Trophoblast cell (in vitro differentiated cells and primary cell): Measurements from ENCODE around the gene OR10P1.

Experiments
- DNase-seq, 2 donors: peaks; one replicate each; pipeline ENCODE4 v3.0.0-alpha.2; 2016
- H2AFZ ChIP-seq: 2 replicates; pipeline ENCODE4 v1.6.1; 2013; ENCODE audit warnings: low read length, moderate library complexity, mild to moderate bottlenecking; ENCODE audit not compliant: insufficient read depth, poor library complexity
- H2AK5ac ChIP-seq: 2 replicates; pipeline ENCODE4 v1.6.1; 2013; ENCODE audit warnings: mild to moderate bottlenecking, low read length
- H2BK120ac ChIP-seq: 2 replicates; pipeline ENCODE4 v1.6.1; 2013; ENCODE audit warnings: low read length, mild to moderate bottlenecking, moderate library complexity; ENCODE audit not compliant: insufficient read depth, poor library complexity
- H2BK12ac ChIP-seq: 2 replicates; pipeline ENCODE4 v1.6.1; 2013; ENCODE audit warnings: mild to moderate bottlenecking, low read length, moderate library complexity
- H2BK5ac ChIP-seq: 2 replicates; pipeline ENCODE4 v1.6.1; 2013; ENCODE audit warnings: low read length, low read depth, moderate library complexity, mild to moderate bottlenecking; ENCODE audit not compliant: poor library complexity
- H3K14ac ChIP-seq: 2 replicates; pipeline ENCODE4 v1.6.1; 2013; ENCODE audit warnings: mild to moderate bottlenecking, low read length
- H3K18ac ChIP-seq: 2 replicates; pipeline ENCODE4 v1.6.1; 2013; ENCODE audit warnings: mild to moderate bottlenecking, low read length
- H3K23ac ChIP-seq: 2 replicates; pipeline ENCODE4 v1.6.1; 2013; ENCODE audit warnings: low read length
- H3K27ac ChIP-seq: 2 replicates; pipeline ENCODE4 v1.5.1; 2013; ENCODE audit warnings: low read depth, mild to moderate bottlenecking, inconsistent platforms, low read length, moderate library complexity
- H3K27me3 ChIP-seq: 2 replicates; pipeline ENCODE4 v1.6.1; 2013; ENCODE audit warnings: inconsistent platforms, mild to moderate bottlenecking, low read length, moderate library complexity; ENCODE audit not compliant: insufficient read depth
- H3K36me3 ChIP-seq, 2 experiments: 1 replicate in 1 of 2; 2 replicates in 1 of 2; pipeline ENCODE4 v1.6.1; 2013; ENCODE audit warnings: low read length in 2 of 2, mild to moderate bottlenecking in 2 of 2, moderate library complexity in 1 of 2; ENCODE audit not compliant: insufficient read depth in 2 of 2, control insufficient read depth in 1 of 2
- H3K4ac ChIP-seq: 2 replicates; pipeline ENCODE4 v1.6.1; 2013; ENCODE audit warnings: low read depth, mild to moderate bottlenecking, low read length, moderate library complexity
- H3K4me1 ChIP-seq, 2 experiments: 1 replicate in 1 of 2; 2 replicates in 1 of 2; pipeline ENCODE4 v1.6.1; 2013; ENCODE audit warnings: low read length in 2 of 2, mild to moderate bottlenecking in 2 of 2, moderate library complexity in 1 of 2; ENCODE audit not compliant: insufficient read depth in 2 of 2, control insufficient read depth in 1 of 2
- H3K4me2 ChIP-seq: 2 replicates; pipeline ENCODE4 v1.6.1; 2013; ENCODE audit warnings: inconsistent platforms, mild to moderate bottlenecking, low read length, moderate library complexity
- H3K4me3 ChIP-seq: 2 replicates; pipeline ENCODE4 v1.5.1; 2013; ENCODE audit warnings: mild to moderate bottlenecking, low read depth, low read length, inconsistent platforms
- H3K79me1 ChIP-seq: one replicate; pipeline ENCODE4 v1.6.1; 2013; ENCODE audit warnings: low read length
- H3K79me2 ChIP-seq: 2 replicates; pipeline ENCODE4 v1.6.1; 2013; ENCODE audit warnings: low read length, mild to moderate bottlenecking; ENCODE audit not compliant: control insufficient read depth, insufficient read depth, poor library complexity
- H3K9ac ChIP-seq: 2 replicates; pipeline ENCODE4 v1.6.1; 2013; ENCODE audit warnings: mild to moderate bottlenecking, low read length
- H3K9me3 ChIP-seq: 2 replicates; pipeline ENCODE4 v1.6.1; 2013; ENCODE audit warnings: low read depth, mild to moderate bottlenecking, control low read depth, inconsistent platforms, low read length; ENCODE audit not compliant: insufficient read depth
- H4K12ac ChIP-seq: 2 replicates; pipeline ENCODE4 v1.6.1; 2013; ENCODE audit warnings: low read depth, mild to moderate bottlenecking, low read length, moderate library complexity
- H4K8ac ChIP-seq: 2 replicates; pipeline ENCODE4 v1.6.1; 2013; ENCODE audit warnings: low read depth, mild to moderate bottlenecking, low read length, moderate library complexity
- H4K91ac ChIP-seq: one replicate; pipeline ENCODE4 v1.6.1; 2013; ENCODE audit warnings: low read depth, mild to moderate bottlenecking, low read length, moderate library complexity
- WGBS: extraction: QIAGEN DNeasy Blood & Tissue Kit; methylation state at CpG from one replicate; pipeline ENCODE4 v1.1.7; 2013; ENCODE audit warnings: missing lambda C conversion rate; ENCODE audit not compliant: insufficient read length, insufficient coverage; ENCODE audit errors: extremely low coverage; 5-methylcytosine and 5-hydroxymethylcytosine counted together

OR10P1 gene

DNA sequence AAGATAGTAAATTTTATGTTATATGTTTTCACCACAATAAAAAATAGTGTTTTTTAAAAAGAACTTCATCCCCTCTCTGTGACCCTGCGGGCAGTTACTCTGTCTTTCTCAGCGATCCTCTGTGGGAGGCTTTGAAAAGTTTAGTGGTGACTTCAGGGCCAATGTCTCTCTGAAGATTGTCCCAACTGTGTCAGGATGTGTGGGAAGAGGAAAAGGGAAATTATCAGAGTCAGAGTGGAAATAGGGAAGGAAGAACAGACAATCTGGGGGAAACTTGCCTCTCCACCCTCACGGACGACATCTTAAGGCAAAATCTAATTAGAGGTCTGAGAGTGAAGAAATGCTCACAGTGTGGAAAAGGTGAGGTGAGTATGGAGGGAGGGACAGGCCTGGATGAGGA lies 3.5 kb upstream of the OR10P1 start:
- no CpG with 5 or more reads among the region's 4 CpGs for WGBS
- Histone ChIP-seq H2BK5ac (no peak overlapping the region), H3K27ac (no peak overlapping the region), H3K4me3 (no peak overlapping the region), H3K27me3 (no peaks in the 10 kb centered on the region), H3K79me1 (no peaks in the 10 kb centered on the region), H3K4me1 (no peaks in the 10 kb centered on the region), H4K91ac (no peak overlapping the region), H4K12ac (no peak overlapping the region), H3K36me3 (no peaks in the 10 kb centered on the region), H2BK12ac (no peak overlapping the region), H3K9ac (no peak overlapping the region), H4K8ac (no peak overlapping the region), H3K23ac (no peak overlapping the region), H3K9me3 (peaks cover 2% of the 10 kb centered on the region), H2AK5ac (no peak overlapping the region), H3K4me2 (no peak overlapping the region), H3K14ac (no peak overlapping the region), H3K18ac (no peak overlapping the region), H2BK120ac (no peak overlapping the region), H3K79me2 (no peaks in the 10 kb centered on the region), H3K4ac (no peak overlapping the region), H2AFZ (no peak overlapping the region)
- no peak for DNase-seq

DNA sequence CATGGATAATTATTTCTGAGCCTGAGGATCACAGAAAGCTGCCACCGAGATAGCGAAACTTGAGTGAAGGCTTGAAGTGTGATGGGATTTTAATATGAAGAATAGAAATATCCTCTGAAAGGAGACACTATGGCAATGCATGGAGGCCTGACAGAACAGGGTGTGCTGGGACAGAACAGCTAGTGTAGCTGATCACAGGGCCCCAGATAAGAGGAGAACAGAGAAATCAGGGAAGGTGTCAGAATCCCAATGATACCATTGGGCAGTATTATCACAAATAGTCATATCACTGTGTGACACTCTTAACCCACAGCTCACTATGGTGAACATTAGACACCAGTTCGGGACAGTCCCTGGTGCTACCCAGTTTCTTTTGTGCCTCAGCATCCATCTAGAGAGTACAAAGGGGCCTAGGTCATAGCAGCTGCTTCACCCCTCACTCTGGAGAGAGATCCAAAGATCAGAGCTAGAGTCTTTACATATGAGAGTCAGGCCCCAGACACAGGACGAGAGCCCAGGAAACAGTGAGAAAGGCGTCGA lies 506 bp upstream of the OR10P1 start:
- H3K4me1 ChIP-seq = no peaks in the 10 kb centered on the region

GRCh38 chr12:55637467-55637866 lies 775 bp downstream of the OR10P1 start:
- Histone ChIP-seq H3K27me3 (no peaks in the 10 kb centered on the region), H3K27ac (no peak overlapping the region), H3K4me3 (no peak overlapping the region), H3K9me3 (no peaks in the 10 kb centered on the region), H2AFZ (no peak overlapping the region), H3K9ac (no peak overlapping the region), H3K36me3 (no peaks in the 10 kb centered on the region), H3K79me1 (no peaks in the 10 kb centered on the region), H3K18ac (no peak overlapping the region), H3K4me1 (no peaks in the 10 kb centered on the region), H3K4me2 (no peak overlapping the region), H3K23ac (no peak overlapping the region), H2AK5ac (no peak overlapping the region), H4K91ac (no peak overlapping the region), H3K4ac (no peak overlapping the region), H3K14ac (no peak overlapping the region), H2BK5ac (no peak overlapping the region), H3K79me2 (no peaks in the 10 kb centered on the region), H4K8ac (no peak overlapping the region), H2BK120ac (no peak overlapping the region), H4K12ac (no peak overlapping the region), H2BK12ac (no peak overlapping the region)
- no CpG with 5 or more reads among the region's 15 CpGs for WGBS
- DNase-seq = no peak

More for the DNA sequence above, 506 bp upstream of the OR10P1 start:
- Histone ChIP-seq H4K12ac (no peak overlapping the region), H2AK5ac (no peak overlapping the region), H4K8ac (no peak overlapping the region), H2BK120ac (no peak overlapping the region), H3K4me3 (no peak overlapping the region), H3K9me3 (peaks cover 2% of the 10 kb centered on the region), H3K36me3 (no peaks in the 10 kb centered on the region), H4K91ac (no peak overlapping the region), H3K18ac (no peak overlapping the region), H3K14ac (no peak overlapping the region), H3K27ac (no peak overlapping the region), H2BK5ac (no peak overlapping the region), H3K4me2 (no peak overlapping the region), H3K4ac (no peak overlapping the region), H3K27me3 (no peaks in the 10 kb centered on the region), H3K79me1 (no peaks in the 10 kb centered on the region), H3K79me2 (no peaks in the 10 kb centered on the region), H2AFZ (no peak overlapping the region), H3K9ac (no peak overlapping the region), H2BK12ac (no peak overlapping the region), H3K23ac (no peak overlapping the region)
- DNase-seq = no peak
- no CpG with 5 or more reads among the region's 6 CpGs for WGBS

DNA sequence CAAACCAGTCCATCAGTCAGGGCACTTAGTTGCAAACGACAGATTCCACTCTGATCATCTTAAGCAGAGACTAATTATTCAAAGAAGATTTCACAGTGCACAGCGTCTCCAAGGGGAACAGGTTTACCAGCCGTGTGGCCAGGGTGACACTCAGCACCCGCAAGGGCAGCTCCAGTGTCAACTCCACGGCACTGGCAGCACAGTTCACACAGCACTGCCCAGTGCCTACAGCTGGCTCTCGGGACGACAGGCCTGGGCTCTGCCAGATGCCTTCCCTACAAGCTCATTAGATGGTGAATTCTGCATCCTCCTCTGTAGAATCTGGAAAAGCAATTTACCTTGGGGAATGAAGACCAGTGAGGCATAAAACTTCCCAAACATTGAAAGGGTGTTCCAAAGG lies 4.9 kb downstream of the OR10P1 start:
- Histone ChIP-seq H2BK12ac (no peak overlapping the region), H4K12ac (no peak overlapping the region), H2AFZ (no peak overlapping the region), H3K23ac (no peak overlapping the region), H4K91ac (no peak overlapping the region), H2AK5ac (no peak overlapping the region), H3K27me3 (no peaks in the 10 kb centered on the region), H4K8ac (no peak overlapping the region), H2BK5ac (no peak overlapping the region), H3K4ac (no peak overlapping the region), H3K14ac (no peak overlapping the region), H2BK120ac (no peak overlapping the region), H3K9me3 (no peaks in the 10 kb centered on the region), H3K79me2 (no peaks in the 10 kb centered on the region), H3K27ac (no peak overlapping the region), H3K4me3 (no peak overlapping the region), H3K36me3 (no peaks in the 10 kb centered on the region), H3K79me1 (no peaks in the 10 kb centered on the region), H3K4me1 (peaks cover 0 to 1% of the 10 kb centered on the region in 2 experiments), H3K9ac (no peak overlapping the region), H3K18ac (no peak overlapping the region), H3K4me2 (no peak overlapping the region)
- DNase-seq = no peak
- no CpG with 5 or more reads among the region's 7 CpGs for WGBS
